ENCODE results near the gene KDELR3.
"Not testable (repeated sequence)": the region's sequence is repeated elsewhere in the genome, so short reads cannot be mapped to it uniquely, and the experiment has no call there.

The KDELR3 gene

GRCh38 chr22:38469306-38469781 is 1.4 kb downstream of the KDELR3 start:
- no peak for DNase-seq (ENCODE audit: low read depth in 2 of 2)
- no peak for TF ChIP-seq CTCF (IDR thresholded peaks at IDR 0.05; ENCODE audit: low read depth, low read length)
- H3K4me3 ChIP-seq (replicated peaks in 1 of 2; ENCODE audit: low read depth in 2 of 2, low read length in 2 of 2), result peak overlapping the region; percentile 84 to 99

- not testable (repeated sequence) for H3K4me3 ChIP-seq (replicated peaks in 1 of 2; ENCODE audit: low read depth in 2 of 2, low read length in 2 of 2); DNase-seq (ENCODE audit: low read depth in 2 of 2)
These were observed 2.3 kb downstream of the KDELR3 start for GRCh38 chr22:38470179-38470578.

GRCh38 chr22:38471237-38471636 is 3.3 kb downstream of the KDELR3 start:
- no peak for TF ChIP-seq CTCF (IDR thresholded peaks at IDR 0.05; ENCODE audit: low read depth, low read length)
- no peak for DNase-seq (ENCODE audit: low read depth in 2 of 2)
- no peak overlapping the region for H3K4me3 ChIP-seq (replicated peaks in 1 of 2; ENCODE audit: low read depth in 2 of 2, low read length in 2 of 2)

- no peak overlapping the region for H3K4me3 ChIP-seq (replicated peaks in 1 of 2; ENCODE audit: low read depth in 2 of 2, low read length in 2 of 2)
- TF ChIP-seq CTCF (IDR thresholded peaks at IDR 0.05; ENCODE audit: low read depth, low read length), result no peak
- no peak for DNase-seq (ENCODE audit: low read depth in 2 of 2)
These were observed 6.2 kb downstream of the KDELR3 start for GRCh38 chr22:38474003-38474607.

- H3K4me3 ChIP-seq (replicated peaks in 1 of 2; ENCODE audit: low read depth in 2 of 2, low read length in 2 of 2), result no peak overlapping the region
These were observed 9.7 kb downstream of the KDELR3 start for GRCh38 chr22:38477585-38477984.

GRCh38 chr22:38479096-38479837 is 11.4 kb downstream of the KDELR3 start:
- TF ChIP-seq CTCF (IDR thresholded peaks at IDR 0.05; ENCODE audit: low read depth, low read length), result no peak
- no peak for DNase-seq (ENCODE audit: low read depth in 2 of 2)
- no peak overlapping the region for H3K4me3 ChIP-seq (replicated peaks in 1 of 2; ENCODE audit: low read depth in 2 of 2, low read length in 2 of 2)

More at GRCh38 chr22:38477585-38477984, 9.7 kb downstream of the KDELR3 start:
- no peak for DNase-seq (ENCODE audit: low read depth in 2 of 2)
- TF ChIP-seq CTCF (IDR thresholded peaks at IDR 0.05; ENCODE audit: low read depth, low read length), result no peak

- no peak for DNase-seq (ENCODE audit: low read depth in 2 of 2)
- TF ChIP-seq CTCF (IDR thresholded peaks at IDR 0.05; ENCODE audit: low read depth, low read length), result no peak
- no peak overlapping the region for H3K4me3 ChIP-seq (replicated peaks in 1 of 2; ENCODE audit: low read depth in 2 of 2, low read length in 2 of 2)
These were observed 13.4 kb downstream of the KDELR3 start for GRCh38 chr22:38481162-38481870.
